ENCODE results near the gene SYNDIG1L.

The SYNDIG1L gene

GRCh38 chr14:74405663-74406062, 20.3 kb downstream of the SYNDIG1L start:
- Histone ChIP-seq H3K4me3 (ENCODE audit: insufficient read depth, low read length, poor library complexity, severe bottlenecking) (no peak overlapping the region), H3K9me3 (ENCODE audit: insufficient read depth, low read length) (no peaks in the 10 kb centered on the region), H3K9ac (ENCODE audit: low read length) (no peak overlapping the region), H3K27ac (ENCODE audit: low read depth, low read length) (no peak overlapping the region), H3K36me3 (ENCODE audit: low read length) (no peaks in the 10 kb centered on the region), H3K9me2 (replicated peaks; ENCODE audit: insufficient read depth, low read length) (no peaks in the 10 kb centered on the region), H4K20me1 (ENCODE audit: low read depth, low read length) (no peaks in the 10 kb centered on the region), H3K4me2 (ENCODE audit: low read depth, low read length, poor library complexity, severe bottlenecking) (no peak overlapping the region), H2AFZ (ENCODE audit: low read depth, low read length, severe bottlenecking) (no peak overlapping the region), H3K27me3 (ENCODE audit: low read length) (no peaks in the 10 kb centered on the region), H3K79me2 (ENCODE audit: insufficient read depth, low read length) (no peaks in the 10 kb centered on the region), H3F3A (ENCODE audit: insufficient read depth) (no peaks in the 10 kb centered on the region)
- TF ChIP-seq EZH2phosphoT487 (conservative IDR thresholded peaks at IDR 0.05; ENCODE audit: low read length) (no peak), CTCF (IDR thresholded peaks at IDR 0.05; ENCODE audit: insufficient read depth, low read length, poor library complexity, severe bottlenecking) (no peak)

GRCh38 chr14:74404435-74404834, 21.6 kb downstream of the SYNDIG1L start:
- H3K9me2 ChIP-seq (replicated peaks; ENCODE audit: insufficient read depth, low read length) = no peaks in the 10 kb centered on the region
- H3K9me3 ChIP-seq (ENCODE audit: insufficient read depth, low read length) = no peaks in the 10 kb centered on the region
- no peak overlapping the region for H3K27ac ChIP-seq (ENCODE audit: low read depth, low read length)
- no peak overlapping the region for H3K4me2 ChIP-seq (ENCODE audit: low read depth, low read length, poor library complexity, severe bottlenecking)
- no peak overlapping the region for H2AFZ ChIP-seq (ENCODE audit: low read depth, low read length, severe bottlenecking)
- no peaks in the 10 kb centered on the region for H3K36me3 ChIP-seq (ENCODE audit: low read length)
- H4K20me1 ChIP-seq (ENCODE audit: low read depth, low read length) = no peaks in the 10 kb centered on the region
- H3K4me3 ChIP-seq (ENCODE audit: insufficient read depth, low read length, poor library complexity, severe bottlenecking) = no peak overlapping the region
- H3K9ac ChIP-seq (ENCODE audit: low read length) = no peak overlapping the region
- no peaks in the 10 kb centered on the region for H3K79me2 ChIP-seq (ENCODE audit: insufficient read depth, low read length)
- H3F3A ChIP-seq (ENCODE audit: insufficient read depth) = no peaks in the 10 kb centered on the region
- no peak for TF ChIP-seq EZH2phosphoT487 (conservative IDR thresholded peaks at IDR 0.05; ENCODE audit: low read length)
- TF ChIP-seq CTCF (IDR thresholded peaks at IDR 0.05; ENCODE audit: insufficient read depth, low read length, poor library complexity, severe bottlenecking) = no peak
- H3K27me3 ChIP-seq (ENCODE audit: low read length) = no peaks in the 10 kb centered on the region

DNA sequence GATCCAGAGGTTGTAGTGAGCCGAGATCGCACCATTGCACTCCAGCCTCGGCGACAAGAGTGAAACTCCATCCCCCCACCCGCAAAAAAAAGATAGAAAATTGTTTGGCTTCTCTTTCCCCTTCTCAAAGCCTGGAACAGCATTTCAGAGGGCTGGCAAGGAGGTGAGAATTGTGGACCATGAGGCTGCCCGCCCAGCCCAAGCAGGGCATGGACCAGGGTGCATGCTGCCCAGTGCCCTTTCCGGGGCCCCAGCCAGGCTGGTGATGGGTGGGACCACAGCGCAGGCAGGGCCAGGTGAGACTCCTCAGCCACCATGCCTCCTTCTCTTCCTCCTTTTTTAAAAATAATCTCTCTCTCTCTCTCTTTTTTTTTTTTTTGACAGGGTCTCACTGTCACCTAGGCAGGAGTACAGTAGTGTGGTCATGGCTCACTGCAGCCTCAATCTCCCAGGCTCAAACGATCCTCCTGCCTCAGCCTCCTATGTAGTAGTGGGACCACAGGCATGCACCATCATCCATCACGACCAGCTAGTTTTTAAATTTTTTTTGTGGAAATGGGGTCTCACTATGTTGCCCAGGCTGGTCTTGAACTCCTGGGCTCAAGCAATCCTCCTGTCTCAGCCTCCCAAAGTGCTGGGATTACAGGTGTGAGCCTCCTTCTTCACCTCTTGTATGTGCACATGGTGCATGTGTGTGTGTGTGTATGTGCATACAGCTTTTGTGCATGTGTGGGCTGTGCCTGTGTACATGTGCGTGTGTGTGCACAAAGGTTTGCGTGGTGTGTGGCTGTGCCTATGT, 22.2 kb downstream of the SYNDIG1L start:
- H3K79me2 ChIP-seq (ENCODE audit: insufficient read depth, low read length) = no peaks in the 10 kb centered on the region
- no peak overlapping the region for H2AFZ ChIP-seq (ENCODE audit: low read depth, low read length, severe bottlenecking)
- no peak overlapping the region for H3K4me3 ChIP-seq (ENCODE audit: insufficient read depth, low read length, poor library complexity, severe bottlenecking)
- H3K36me3 ChIP-seq (ENCODE audit: low read length) = no peaks in the 10 kb centered on the region
- H3K9me3 ChIP-seq (ENCODE audit: insufficient read depth, low read length) = no peaks in the 10 kb centered on the region
- no peak for TF ChIP-seq EZH2phosphoT487 (conservative IDR thresholded peaks at IDR 0.05; ENCODE audit: low read length)
- TF ChIP-seq CTCF (IDR thresholded peaks at IDR 0.05; ENCODE audit: insufficient read depth, low read length, poor library complexity, severe bottlenecking) = no peak
- no peak overlapping the region for H3K4me2 ChIP-seq (ENCODE audit: low read depth, low read length, poor library complexity, severe bottlenecking)
- no peak overlapping the region for H3K9ac ChIP-seq (ENCODE audit: low read length)
- no peaks in the 10 kb centered on the region for H4K20me1 ChIP-seq (ENCODE audit: low read depth, low read length)
- no peaks in the 10 kb centered on the region for H3K27me3 ChIP-seq (ENCODE audit: low read length)
- H3F3A ChIP-seq (ENCODE audit: insufficient read depth) = no peaks in the 10 kb centered on the region
- H3K27ac ChIP-seq (ENCODE audit: low read depth, low read length) = no peak overlapping the region
- H3K9me2 ChIP-seq (replicated peaks; ENCODE audit: insufficient read depth, low read length) = no peaks in the 10 kb centered on the region

Data from SU-DHL-6 (cell line).